IgD-negative memory B cell (primary cell): ENCODE measurements around the gene ESR1. TPM values are rescaled to one million over a fixed set of nuclear protein-coding genes. Genes with fewer than 3 reads are reported as not detected.
A peak's percentile ranks its signal among the peaks of the same experiment; 100 is the strongest.
"Not testable (repeated sequence)": the region's sequence is repeated elsewhere in the genome, so short reads cannot be mapped to it uniquely, and the experiment has no call there.

ENCODE experiments used
- H3K27ac Mint-ChIP-seq, 3 donors: one replicate each; pipeline ENCODE4 v1.8.0; 2020 to 2022; ENCODE audit warnings: mild to moderate bottlenecking in 3 of 3, mixed read lengths in 3 of 3, moderate library complexity in 1 of 3
- H3K27me3 Mint-ChIP-seq: one replicate; pipeline ENCODE4 v1.8.0; 2021; ENCODE audit warnings: mixed read lengths
- H3K36me3 Mint-ChIP-seq: one replicate; pipeline ENCODE4 v1.8.0; 2020; ENCODE audit warnings: mild to moderate bottlenecking, mixed read lengths
- H3K4me1 Mint-ChIP-seq, 3 donors: one replicate each; pipeline ENCODE4 v1.8.0; 2020 to 2022; ENCODE audit warnings: mixed read lengths in 3 of 3, mild to moderate bottlenecking in 1 of 3
- H3K4me3 Mint-ChIP-seq, 4 donors: one replicate each; pipeline ENCODE4 v1.8.0; 2020 to 2022; ENCODE audit warnings: mild to moderate bottlenecking in 4 of 4, mixed read lengths in 4 of 4, moderate library complexity in 3 of 4
- H3K9me3 Mint-ChIP-seq, 3 donors: one replicate each; pipeline ENCODE4 v1.8.0; 2020 to 2021; ENCODE audit warnings: mixed read lengths in 3 of 3, mild to moderate bottlenecking in 1 of 3
- polyA plus RNA-seq: library from polyadenylated mRNA; unstranded; fragments of 300-500 nt; fragmentation: Illumina TruSeq; gene quantifications from one replicate; pipeline ENCODE4 v1.2.3, GENCODE V29; 2021

ESR1 gene
- polyA plus RNA-seq, 1 donor from 2014 or later = 1.5 TPM

- Mint-ChIP-seq H3K36me3 (peaks cover 2% of the 10 kb centered on the region), H3K27ac (no peak overlapping the region), H3K9me3 (no peaks in the 10 kb centered on the region), H3K27me3 (no peaks in the 10 kb centered on the region), H3K4me3 (no peak overlapping the region), H3K4me1 (peaks cover 0 to 6% (median 2%) of the 10 kb centered on the region in 3 donors)
Measured at GRCh38 chr6:152008779-152009178, 201.3 kb downstream of the ESR1 start.

GRCh38 chr6:152012227-152012626, 204.7 kb downstream of the ESR1 start:
- Mint-ChIP-seq H3K4me1 (peaks cover 0 to 6% (median 2%) of the 10 kb centered on the region in 3 donors), H3K27ac (no peak overlapping the region), H3K36me3 (peaks cover 5% of the 10 kb centered on the region), H3K4me3 (no peak overlapping the region), H3K9me3 (peaks cover 0 to 1% (median 0%) of the 10 kb centered on the region in 3 donors), H3K27me3 (no peaks in the 10 kb centered on the region)

GRCh38 chr6:152018876-152019275, 211.4 kb downstream of the ESR1 start:
- H3K36me3 Mint-ChIP-seq = peaks cover 3% of the 10 kb centered on the region
- peaks cover 0 to 4% (median 0%) of the 10 kb centered on the region in 3 donors for H3K9me3 Mint-ChIP-seq
- H3K4me3 Mint-ChIP-seq = no peak overlapping the region
- H3K27ac Mint-ChIP-seq = no peak overlapping the region
- no peaks in the 10 kb centered on the region for H3K4me1 Mint-ChIP-seq
- H3K27me3 Mint-ChIP-seq = no peaks in the 10 kb centered on the region

GRCh38 chr6:152022303-152022702, 214.8 kb downstream of the ESR1 start:
- no peaks in the 10 kb centered on the region for H3K36me3 Mint-ChIP-seq
- no peak overlapping the region for H3K4me3 Mint-ChIP-seq
- no peaks in the 10 kb centered on the region for H3K27me3 Mint-ChIP-seq
- H3K27ac Mint-ChIP-seq = no peak overlapping the region
- peaks cover 1 to 5% (median 1%) of the 10 kb centered on the region in 3 donors for H3K4me1 Mint-ChIP-seq
- H3K9me3 Mint-ChIP-seq = peaks cover 0 to 2% (median 0%) of the 10 kb centered on the region in 3 donors

GRCh38 chr6:152023613-152024012, 216.1 kb downstream of the ESR1 start:
- Mint-ChIP-seq H3K36me3 (no peaks in the 10 kb centered on the region), H3K4me1 (peaks cover 1 to 5% (median 1%) of the 10 kb centered on the region in 3 donors), H3K27me3 (no peaks in the 10 kb centered on the region), H3K4me3 (no peak overlapping the region), H3K27ac (no peak overlapping the region), H3K9me3 (peaks cover 0 to 2% (median 0%) of the 10 kb centered on the region in 3 donors)

GRCh38 chr6:152026291-152026690, 218.8 kb downstream of the ESR1 start:
- Mint-ChIP-seq H3K27ac (no peak overlapping the region), H3K27me3 (no peaks in the 10 kb centered on the region), H3K9me3 (peaks cover 0 to 2% (median 0%) of the 10 kb centered on the region in 3 donors), H3K36me3 (peaks cover 1% of the 10 kb centered on the region), H3K4me1 (peaks cover 1 to 5% (median 5%) of the 10 kb centered on the region in 3 donors), H3K4me3 (peak overlapping the region in 3 of 4 donors; percentile 17 to 85 (median 57))

GRCh38 chr6:152026744-152027143, 219.3 kb downstream of the ESR1 start:
- H3K4me3 Mint-ChIP-seq = peak overlapping the region in 2 of 4 donors; percentile 45 to 57
- not testable (repeated sequence) for H3K4me1 Mint-ChIP-seq, H3K9me3 Mint-ChIP-seq, H3K27ac Mint-ChIP-seq, H3K27me3 Mint-ChIP-seq, H3K36me3 Mint-ChIP-seq

GRCh38 chr6:152033765-152034164, 226.3 kb downstream of the ESR1 start:
- not testable (repeated sequence) for H3K36me3 Mint-ChIP-seq, H3K4me1 Mint-ChIP-seq, H3K9me3 Mint-ChIP-seq, H3K27me3 Mint-ChIP-seq, H3K27ac Mint-ChIP-seq
- peak overlapping the region in 1 of 4 donors; percentile 56 for H3K4me3 Mint-ChIP-seq

- H3K4me1 Mint-ChIP-seq = no peaks in the 10 kb centered on the region
- H3K36me3 Mint-ChIP-seq = no peaks in the 10 kb centered on the region
- no peak overlapping the region for H3K27ac Mint-ChIP-seq
- H3K9me3 Mint-ChIP-seq = peaks cover 0 to 2% (median 0%) of the 10 kb centered on the region in 3 donors
- H3K4me3 Mint-ChIP-seq = no peak overlapping the region
- no peaks in the 10 kb centered on the region for H3K27me3 Mint-ChIP-seq
Measured at GRCh38 chr6:152034631-152035030, 227.1 kb downstream of the ESR1 start.

GRCh38 chr6:152046118-152046517, 238.6 kb downstream of the ESR1 start:
- H3K4me1 Mint-ChIP-seq = peaks cover 0 to 3% (median 3%) of the 10 kb centered on the region in 3 donors
- H3K27me3 Mint-ChIP-seq = no peaks in the 10 kb centered on the region
- peaks cover 1 to 7% (median 5%) of the 10 kb centered on the region in 3 donors for H3K9me3 Mint-ChIP-seq
- H3K36me3 Mint-ChIP-seq = no peaks in the 10 kb centered on the region
- H3K4me3 Mint-ChIP-seq = no peak overlapping the region
- H3K27ac Mint-ChIP-seq = no peak overlapping the region

- H3K4me1 Mint-ChIP-seq = peaks cover 0 to 3% (median 3%) of the 10 kb centered on the region in 3 donors
- H3K36me3 Mint-ChIP-seq = no peaks in the 10 kb centered on the region
- H3K27ac Mint-ChIP-seq = no peak overlapping the region
- peaks cover 0 to 1% (median 0%) of the 10 kb centered on the region in 3 donors for H3K9me3 Mint-ChIP-seq
- H3K27me3 Mint-ChIP-seq = no peaks in the 10 kb centered on the region
- H3K4me3 Mint-ChIP-seq = no peak overlapping the region
Measured at GRCh38 chr6:152048921-152049320, 241.4 kb downstream of the ESR1 start.

- Mint-ChIP-seq H3K27me3 (no peaks in the 10 kb centered on the region), H3K9me3 (peaks cover 0 to 1% (median 0%) of the 10 kb centered on the region in 3 donors), H3K27ac (no peak overlapping the region), H3K4me1 (peaks cover 0 to 3% (median 3%) of the 10 kb centered on the region in 3 donors), H3K36me3 (no peaks in the 10 kb centered on the region), H3K4me3 (no peak overlapping the region)
Measured at GRCh38 chr6:152049502-152049901, 242.0 kb downstream of the ESR1 start.

GRCh38 chr6:152050451-152051195, 243.1 kb downstream of the ESR1 start:
- H3K36me3 Mint-ChIP-seq = no peaks in the 10 kb centered on the region
- peaks cover 0 to 3% (median 3%) of the 10 kb centered on the region in 3 donors for H3K4me1 Mint-ChIP-seq
- H3K9me3 Mint-ChIP-seq = peaks cover 0 to 3% (median 2%) of the 10 kb centered on the region in 3 donors
- H3K27ac Mint-ChIP-seq = no peak overlapping the region
- no peaks in the 10 kb centered on the region for H3K27me3 Mint-ChIP-seq
- H3K4me3 Mint-ChIP-seq = no peak overlapping the region

- H3K36me3 Mint-ChIP-seq = no peaks in the 10 kb centered on the region
- H3K27ac Mint-ChIP-seq = no peak overlapping the region
- H3K27me3 Mint-ChIP-seq = no peaks in the 10 kb centered on the region
- H3K4me1 Mint-ChIP-seq = peaks cover 0 to 3% (median 3%) of the 10 kb centered on the region in 3 donors
- H3K4me3 Mint-ChIP-seq = no peak overlapping the region
- peaks cover 0 to 4% (median 3%) of the 10 kb centered on the region in 3 donors for H3K9me3 Mint-ChIP-seq
Measured at GRCh38 chr6:152052061-152052460, 244.6 kb downstream of the ESR1 start.

- Mint-ChIP-seq H3K4me1 (peaks cover 0 to 3% (median 3%) of the 10 kb centered on the region in 3 donors), H3K27me3 (no peaks in the 10 kb centered on the region), H3K9me3 (peaks cover 0 to 4% (median 3%) of the 10 kb centered on the region in 3 donors), H3K27ac (no peak overlapping the region), H3K36me3 (no peaks in the 10 kb centered on the region), H3K4me3 (no peak overlapping the region)
Measured at GRCh38 chr6:152053332-152053731, 245.8 kb downstream of the ESR1 start.

- no peaks in the 10 kb centered on the region for H3K36me3 Mint-ChIP-seq
- peaks cover 0 to 3% (median under 1%) of the 10 kb centered on the region in 3 donors for H3K4me1 Mint-ChIP-seq
- no peaks in the 10 kb centered on the region for H3K27me3 Mint-ChIP-seq
- no peak overlapping the region for H3K27ac Mint-ChIP-seq
- peaks cover 0 to 4% (median 3%) of the 10 kb centered on the region in 3 donors for H3K9me3 Mint-ChIP-seq
- no peak overlapping the region for H3K4me3 Mint-ChIP-seq
Measured at GRCh38 chr6:152054441-152054840, 247.0 kb downstream of the ESR1 start.
